ENCODE results near the gene SMAP1. TPM values are rescaled to one million over a fixed set of nuclear protein-coding genes. Genes with fewer than 3 reads are reported as not detected.

The SMAP1 gene
- polyA plus RNA-seq, 12 donors: 26.4 to 34.9 (median 30.7) TPM; not detected in 1

DNA sequence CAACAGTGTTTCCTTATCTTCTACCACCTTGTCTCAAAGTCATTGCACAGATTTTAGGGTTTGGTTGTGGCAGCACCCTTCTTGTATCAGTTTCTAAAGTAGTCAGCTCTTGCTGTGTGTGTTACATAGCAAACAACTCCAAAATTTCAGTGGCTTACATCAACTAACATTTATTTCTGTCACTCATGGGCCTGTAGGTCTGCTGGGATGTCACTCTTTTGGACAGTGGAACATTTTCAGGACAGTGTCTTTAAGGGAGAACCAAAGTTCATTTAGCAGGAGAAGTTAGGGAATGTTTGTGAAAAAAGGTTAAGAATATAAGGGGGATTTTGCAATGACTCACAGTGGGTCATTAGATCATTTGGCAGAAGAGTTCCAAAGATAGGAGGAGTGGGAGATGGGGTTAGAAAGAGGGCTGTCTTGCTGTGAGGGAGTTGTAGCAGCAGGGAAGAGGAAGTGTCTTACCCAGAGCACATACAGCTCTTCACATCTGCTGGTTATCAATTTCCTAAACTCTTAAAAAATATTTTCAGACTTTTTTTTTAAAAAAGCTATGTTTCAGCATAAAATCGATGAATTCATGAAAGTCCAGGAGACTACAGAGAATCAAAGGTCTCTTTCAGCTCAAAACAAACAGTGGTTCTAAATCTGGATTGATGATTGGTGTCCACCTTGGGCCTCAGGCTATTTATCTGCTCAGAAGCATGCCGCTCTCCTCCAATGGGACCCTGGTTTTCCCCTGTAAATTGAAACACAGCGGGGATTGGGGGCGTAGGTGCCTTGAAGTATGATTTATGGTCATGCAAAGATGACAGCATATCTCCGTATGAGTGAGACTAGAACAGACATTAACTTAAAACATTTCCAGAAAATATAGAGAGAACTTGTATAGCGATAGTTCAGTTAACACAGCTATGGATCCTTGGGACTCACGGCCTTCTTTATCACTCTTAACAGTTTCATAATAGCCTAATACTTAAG is 171.9 kb downstream of the SMAP1 start:
- DNase-seq: no peak

DNA sequence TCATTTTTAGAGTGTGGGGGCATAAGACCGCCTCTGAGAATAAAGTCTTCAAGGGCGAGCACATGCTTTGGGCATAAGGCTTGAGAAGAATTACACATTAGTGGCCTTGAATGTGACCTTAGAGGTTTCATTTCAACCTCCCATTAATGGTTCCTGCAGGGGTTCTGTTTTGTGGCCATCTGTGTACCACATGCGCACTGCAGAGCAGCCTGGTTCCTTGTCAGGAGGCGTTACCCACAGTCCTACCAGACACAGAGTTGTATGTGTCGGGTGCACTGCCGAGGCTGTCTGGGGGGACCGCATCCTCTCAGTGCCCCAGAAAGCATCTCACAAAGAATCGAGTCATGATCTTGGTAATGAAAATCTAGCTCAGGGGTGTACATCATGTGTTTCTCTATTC is 173.4 kb downstream of the SMAP1 start:
- no peak for DNase-seq

- no peak for DNase-seq
Observed at GRCh38 chr6:70842541-70842940, 174.9 kb downstream of the SMAP1 start.

DNA sequence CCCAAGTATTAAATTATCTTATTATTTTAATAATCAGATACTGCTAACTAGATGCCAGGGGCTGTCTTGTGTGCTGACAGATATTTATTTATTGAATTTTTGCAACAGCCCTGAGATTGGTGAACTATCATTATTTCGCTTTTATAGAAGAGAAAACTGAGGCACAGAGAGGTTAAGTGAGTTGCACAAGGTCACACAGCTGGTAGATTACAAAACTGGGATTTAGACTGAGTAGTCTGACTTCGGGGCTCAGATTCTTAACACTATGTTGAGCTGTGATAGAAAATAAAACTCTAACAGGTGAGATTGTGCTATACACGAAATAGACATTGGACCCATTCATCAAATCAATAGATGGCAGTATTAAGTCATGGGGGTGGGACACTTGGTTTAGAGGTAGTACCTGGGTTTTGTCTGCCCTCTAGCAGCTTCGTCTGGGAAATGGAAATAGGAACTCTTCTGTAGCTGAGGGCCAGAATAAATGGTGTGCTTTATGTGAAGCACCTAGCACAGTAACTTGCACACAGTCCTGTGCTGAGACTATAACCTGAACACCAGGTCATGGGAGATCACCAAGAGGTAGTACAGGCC is 175.7 kb downstream of the SMAP1 start:
- DNase-seq: no peak

GRCh38 chr6:70844301-70844700 is 176.6 kb downstream of the SMAP1 start:
- DNase-seq: no peak

- DNase-seq: no peak
Observed at GRCh38 chr6:70846207-70846835, 178.6 kb downstream of the SMAP1 start.

GRCh38 chr6:70847106-70848084 is 179.7 kb downstream of the SMAP1 start:
- no peak for DNase-seq

DNA sequence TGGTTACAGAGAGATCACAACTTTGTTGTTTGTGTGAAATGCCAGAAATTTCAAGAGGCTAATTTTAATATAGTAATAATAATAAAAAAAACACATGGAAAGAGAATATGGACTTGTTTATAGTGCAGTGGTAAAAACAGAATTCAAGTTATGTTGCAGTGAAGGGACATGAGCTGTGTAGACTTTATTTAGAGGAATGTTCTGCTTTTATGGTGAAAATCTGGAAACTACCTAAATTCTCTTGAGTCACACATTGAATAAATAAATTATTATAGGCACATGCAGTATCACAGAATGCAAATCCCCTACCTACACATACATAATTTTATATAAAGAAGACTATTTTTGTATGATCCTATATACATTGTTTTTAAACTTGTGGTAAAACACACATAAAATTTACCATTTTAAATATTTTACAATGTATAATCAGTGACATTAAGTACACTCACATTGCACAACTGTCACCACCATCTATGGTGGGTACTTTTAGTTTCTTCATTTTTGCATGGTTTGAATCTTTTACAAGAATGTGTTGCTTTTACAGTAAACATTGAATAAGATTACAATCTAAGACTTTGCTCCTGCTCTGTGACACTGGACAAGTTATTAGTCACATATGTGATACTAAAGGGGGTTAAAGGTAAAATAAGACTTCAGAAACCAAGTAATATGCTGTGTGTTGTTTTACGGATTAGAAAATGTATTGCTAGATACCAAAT is 181.8 kb downstream of the SMAP1 start:
- no peak for DNase-seq

GRCh38 chr6:70852667-70853246 is 185.1 kb downstream of the SMAP1 start:
- no peak for DNase-seq

GRCh38 chr6:70857387-70858077 is 189.8 kb downstream of the SMAP1 start:
- DNase-seq: no peak

- DNase-seq: no peak
Observed at GRCh38 chr6:70860045-70860444, 192.4 kb downstream of the SMAP1 start.

GRCh38 chr6:70860920-70861319 is 193.2 kb downstream of the SMAP1 start:
- no peak for DNase-seq

- DNase-seq: no peak
Observed at GRCh38 chr6:70863343-70863742, 195.7 kb downstream of the SMAP1 start.

- DNase-seq: no peak
Observed at GRCh38 chr6:70864401-70864800, 196.7 kb downstream of the SMAP1 start.

- DNase-seq: no peak
Observed at GRCh38 chr6:70872469-70872868, 204.8 kb downstream of the SMAP1 start.

- no peak for DNase-seq
Observed at GRCh38 chr6:70874181-70874913, 206.7 kb downstream of the SMAP1 start.

DNA sequence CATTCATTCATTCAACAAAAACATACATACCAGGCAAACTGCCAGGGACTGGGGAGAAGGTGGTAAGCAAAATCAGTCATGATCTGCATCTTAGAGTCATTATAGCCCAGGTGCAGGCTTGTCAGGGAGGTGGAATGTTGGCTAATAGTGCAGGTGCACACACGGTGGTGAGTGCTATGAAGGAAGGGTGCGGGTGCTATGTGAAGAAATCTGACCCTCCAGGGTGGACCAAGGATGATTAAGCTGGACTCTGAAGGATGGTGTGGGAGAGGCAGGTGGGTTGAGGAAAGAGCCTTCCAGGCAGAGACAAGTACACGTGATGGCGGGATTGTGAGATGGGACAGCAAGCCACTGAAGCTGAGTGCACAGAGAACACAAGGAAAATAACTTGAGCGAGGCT is 211.8 kb downstream of the SMAP1 start:
- no peak for DNase-seq

DNA sequence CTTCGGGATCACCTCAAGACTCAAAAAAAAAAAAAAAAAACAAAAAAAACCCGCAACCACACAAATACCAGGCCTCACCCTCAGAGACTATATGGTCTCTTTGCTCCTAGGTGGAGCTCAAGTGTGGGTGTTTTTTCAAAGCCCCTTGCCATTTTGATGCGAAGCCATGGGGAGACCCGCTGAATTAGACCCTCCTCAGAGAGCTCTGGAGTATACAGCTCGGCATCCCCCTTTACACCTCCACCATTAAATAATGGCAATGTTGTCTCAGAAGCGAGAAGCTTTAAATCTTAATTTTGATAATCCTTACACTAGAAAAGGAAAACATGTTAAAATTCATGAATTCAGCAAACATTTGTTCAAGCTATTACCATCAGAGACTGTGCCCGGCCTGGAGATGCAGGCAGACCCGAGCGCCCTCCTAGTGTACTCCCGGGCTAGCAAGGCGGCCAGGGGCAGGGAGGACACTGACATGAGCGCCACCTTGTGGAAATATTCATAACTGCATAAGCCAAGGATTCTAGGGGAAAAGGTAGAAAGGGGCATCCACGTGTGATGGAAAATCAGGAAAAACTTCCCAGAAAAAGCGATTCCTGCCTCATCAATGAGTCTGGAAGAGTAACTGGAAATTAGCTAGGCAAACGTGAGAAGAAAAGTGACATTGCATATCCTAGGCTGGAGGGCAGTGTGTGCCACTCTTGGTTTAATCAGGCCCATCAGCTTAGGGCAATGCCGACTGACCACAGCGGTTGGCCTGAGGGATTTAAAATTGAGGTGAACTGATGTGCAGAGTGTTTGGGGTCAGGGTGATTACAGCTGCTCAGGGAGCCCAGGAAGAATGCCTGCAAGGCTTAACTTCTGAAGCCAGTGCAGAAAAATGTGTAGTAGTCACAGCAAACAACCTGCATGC is 216.6 kb downstream of the SMAP1 start:
- DNase-seq: peak; percentile 49

Measured in muscle of arm (tissue), 12 donors.